ENCODE data around the gene XCL1. TPM values are rescaled to one million over a fixed set of nuclear protein-coding genes. Genes with fewer than 3 reads are reported as not detected.
"Not testable (repeated sequence)": the region's sequence is repeated elsewhere in the genome, so short reads cannot be mapped to it uniquely, and the experiment has no call there.

Gene XCL1, protein sequence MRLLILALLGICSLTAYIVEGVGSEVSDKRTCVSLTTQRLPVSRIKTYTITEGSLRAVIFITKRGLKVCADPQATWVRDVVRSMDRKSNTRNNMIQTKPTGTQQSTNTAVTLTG
- not detected for total RNA-seq

- H3K4me3 ChIP-seq; DNase-seq (ENCODE audit: low spot score in 2 of 2); H3K9me3 ChIP-seq; intact Hi-C loops (cut with DNase I); H3K36me3 ChIP-seq; H3K27ac ChIP-seq; H3K4me1 ChIP-seq; H3K27me3 ChIP-seq: not testable (repeated sequence)
Measured at GRCh38 chr1:168576245-168576688, at the start of gene XCL1. Gene XCL1, plus strand, starts transcription at chr1:168576605. Its CDS starts 33 bp downstream, at chr1:168576638.

DNA sequence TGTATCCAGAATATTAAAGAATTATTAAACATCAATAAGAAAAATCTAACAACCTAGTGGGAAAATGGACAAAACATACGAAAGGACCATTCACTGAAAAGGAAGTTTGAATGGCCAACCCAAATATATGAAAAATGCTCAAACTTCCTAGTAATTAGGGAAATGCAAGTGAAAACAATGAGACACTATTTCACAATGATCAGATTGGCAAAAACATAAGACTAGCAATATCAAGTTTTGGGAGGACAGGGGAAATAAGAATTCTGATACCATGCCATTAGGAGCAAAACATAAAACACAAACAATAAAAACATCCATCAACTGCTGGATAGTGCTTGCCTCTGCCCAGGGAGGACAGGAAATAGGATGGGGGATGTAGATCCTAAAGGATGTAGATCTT lies 46.9 kb upstream of the XCL1 start:
- no peak for DNase-seq (ENCODE audit: low spot score in 2 of 2)
- Histone ChIP-seq H3K36me3 (no peaks in the 10 kb centered on the region), H3K27ac (no peak overlapping the region), H3K9me3 (no peaks in the 10 kb centered on the region), H3K4me1 (no peaks in the 10 kb centered on the region), H3K4me3 (no peak overlapping the region), H3K27me3 (no peaks in the 10 kb centered on the region)
- intact Hi-C loops (cut with DNase I), result no loop called here
- TF ChIP-seq CTCF (IDR thresholded peaks at IDR 0.05), result no peak

DNA sequence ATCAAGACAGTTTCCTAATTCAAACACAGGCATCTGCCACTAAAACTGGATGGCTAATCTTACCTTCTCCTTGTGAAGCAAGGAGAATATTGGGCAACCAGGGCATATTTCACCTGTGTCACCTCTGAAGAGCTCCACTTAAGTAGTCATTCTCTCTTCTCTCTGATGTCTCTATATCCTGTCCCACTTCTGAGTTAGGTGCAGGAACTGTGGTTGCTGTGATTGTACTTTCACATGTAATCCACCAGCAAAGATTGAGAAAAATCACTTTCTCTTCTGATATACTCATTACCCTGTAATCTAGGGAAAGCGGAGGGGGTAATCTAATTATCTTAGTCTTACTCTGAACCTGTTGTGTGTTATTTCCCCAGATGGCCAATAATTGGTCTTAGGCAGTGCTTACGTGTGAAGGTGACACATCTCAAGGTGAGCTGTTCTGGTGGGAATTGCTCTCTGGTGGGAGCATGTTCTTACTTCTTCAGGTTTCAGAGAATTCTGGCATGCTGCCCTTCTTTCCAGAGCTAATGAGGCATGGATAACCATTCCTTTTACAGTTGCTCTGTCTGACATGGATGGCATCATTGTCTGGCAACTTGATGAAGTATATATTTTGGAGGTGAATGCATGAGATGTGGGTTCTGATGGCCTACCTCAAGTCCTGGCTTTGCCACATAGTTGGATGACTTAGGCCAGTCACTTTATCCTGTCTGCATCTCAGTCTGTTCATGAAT lies 44.6 kb upstream of the XCL1 start:
- Histone ChIP-seq H3K27me3 (no peaks in the 10 kb centered on the region), H3K9me3 (no peaks in the 10 kb centered on the region), H3K27ac (no peak overlapping the region), H3K36me3 (no peaks in the 10 kb centered on the region), H3K4me1 (no peaks in the 10 kb centered on the region), H3K4me3 (no peak overlapping the region)
- DNase-seq (ENCODE audit: low spot score in 2 of 2), result no peak
- no peak for TF ChIP-seq CTCF (IDR thresholded peaks at IDR 0.05)
- intact Hi-C loops (cut with DNase I), result no loop called here

DNA sequence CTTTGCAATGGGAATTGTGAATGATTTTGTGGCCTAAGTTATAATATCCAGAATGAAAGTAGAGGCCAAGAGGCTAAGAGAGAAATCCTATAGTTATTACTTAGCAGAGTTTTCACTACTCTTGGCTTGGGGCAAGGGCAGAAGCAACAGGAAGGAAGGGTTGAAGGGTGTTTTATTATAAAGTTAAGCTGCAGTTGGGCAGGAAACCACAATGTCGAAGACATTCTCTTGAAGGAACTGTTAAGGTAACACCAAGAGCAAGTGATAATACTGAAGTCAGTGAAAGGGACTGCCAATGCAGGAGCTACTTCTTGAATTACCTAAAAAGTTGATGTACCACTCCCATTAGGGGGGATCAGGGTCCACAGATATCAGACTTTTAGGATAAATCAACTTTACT lies 40.9 kb upstream of the XCL1 start:
- intact Hi-C loops (cut with DNase I), result no loop called here
- Histone ChIP-seq H3K4me3 (no peak overlapping the region), H3K27me3 (no peaks in the 10 kb centered on the region), H3K36me3 (no peaks in the 10 kb centered on the region), H3K4me1 (no peaks in the 10 kb centered on the region), H3K9me3 (no peaks in the 10 kb centered on the region), H3K27ac (no peak overlapping the region)
- TF ChIP-seq CTCF (IDR thresholded peaks at IDR 0.05), result no peak
- no peak for DNase-seq (ENCODE audit: low spot score in 2 of 2)

DNA sequence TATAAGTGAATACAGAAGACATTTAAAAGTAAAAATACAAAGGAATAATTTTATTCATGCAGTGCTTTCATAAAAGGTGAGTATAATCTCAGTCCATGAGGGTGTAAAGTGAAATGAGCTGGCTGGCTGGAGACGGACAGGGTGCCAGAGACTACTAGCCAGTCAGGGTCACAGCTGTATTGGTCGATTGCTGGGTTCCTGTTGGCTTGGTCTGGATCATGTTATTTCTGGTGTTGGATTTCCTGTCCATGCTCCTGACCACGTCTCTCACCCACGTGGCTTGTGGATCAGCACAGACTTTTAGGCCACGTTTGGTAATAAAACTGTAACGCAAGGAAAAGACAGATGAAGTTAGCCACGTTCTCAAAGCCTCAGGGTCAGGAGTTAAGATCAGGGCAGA lies 35.6 kb upstream of the XCL1 start:
- H3K36me3 ChIP-seq; H3K9me3 ChIP-seq; H3K4me1 ChIP-seq; intact Hi-C loops (cut with DNase I); H3K27me3 ChIP-seq; DNase-seq (ENCODE audit: low spot score in 2 of 2); H3K4me3 ChIP-seq; H3K27ac ChIP-seq: not testable (repeated sequence)

- DNase-seq (ENCODE audit: low spot score in 2 of 2); H3K27me3 ChIP-seq; H3K27ac ChIP-seq; H3K4me1 ChIP-seq; H3K4me3 ChIP-seq; H3K9me3 ChIP-seq; H3K36me3 ChIP-seq; intact Hi-C loops (cut with DNase I): not testable (repeated sequence)
Measured at GRCh38 chr1:168542978-168543377, 33.4 kb upstream of the XCL1 start.

DNA sequence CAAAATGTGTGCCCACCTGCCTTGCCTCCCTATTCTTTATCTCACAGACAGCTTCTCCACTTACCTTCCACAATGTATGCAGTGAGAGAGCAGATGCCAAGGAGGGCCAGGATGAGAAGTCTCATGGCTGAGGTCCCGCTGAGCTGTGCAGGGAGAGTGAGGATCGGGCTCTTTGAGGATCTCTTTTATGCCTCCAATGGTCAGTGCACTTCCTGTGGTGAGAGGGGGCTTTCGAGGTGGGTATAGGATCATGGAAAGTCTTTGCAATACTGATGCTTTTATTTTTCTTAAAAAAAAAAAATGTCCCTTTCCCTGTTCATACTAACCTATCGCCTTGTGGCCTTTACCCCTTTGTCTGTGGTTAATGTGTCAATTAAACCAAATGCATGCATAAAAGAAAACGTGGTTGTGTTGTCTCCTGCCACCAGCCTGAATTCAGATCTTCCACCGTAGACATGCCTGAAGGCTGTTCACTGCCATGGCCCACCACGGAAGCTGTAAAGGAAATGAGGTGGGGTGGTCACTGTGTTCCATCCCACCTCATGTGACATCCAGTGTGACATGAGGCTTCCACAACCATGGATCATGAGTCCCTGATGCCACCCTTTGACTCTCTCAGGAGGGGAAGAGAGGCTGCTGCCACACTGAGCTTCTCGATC lies 32.4 kb upstream of the XCL1 start, which contains the start of gene XCL2:
Gene XCL2, minus strand, starts transcription at position 158 of the 659 bp plus-strand sequence. Its CDS starts 33 bp downstream, at position 125.
- H3K27me3 ChIP-seq; H3K36me3 ChIP-seq; H3K4me3 ChIP-seq; intact Hi-C loops (cut with DNase I); H3K9me3 ChIP-seq; H3K4me1 ChIP-seq; H3K27ac ChIP-seq; DNase-seq (ENCODE audit: low spot score in 2 of 2): not testable (repeated sequence)

DNA sequence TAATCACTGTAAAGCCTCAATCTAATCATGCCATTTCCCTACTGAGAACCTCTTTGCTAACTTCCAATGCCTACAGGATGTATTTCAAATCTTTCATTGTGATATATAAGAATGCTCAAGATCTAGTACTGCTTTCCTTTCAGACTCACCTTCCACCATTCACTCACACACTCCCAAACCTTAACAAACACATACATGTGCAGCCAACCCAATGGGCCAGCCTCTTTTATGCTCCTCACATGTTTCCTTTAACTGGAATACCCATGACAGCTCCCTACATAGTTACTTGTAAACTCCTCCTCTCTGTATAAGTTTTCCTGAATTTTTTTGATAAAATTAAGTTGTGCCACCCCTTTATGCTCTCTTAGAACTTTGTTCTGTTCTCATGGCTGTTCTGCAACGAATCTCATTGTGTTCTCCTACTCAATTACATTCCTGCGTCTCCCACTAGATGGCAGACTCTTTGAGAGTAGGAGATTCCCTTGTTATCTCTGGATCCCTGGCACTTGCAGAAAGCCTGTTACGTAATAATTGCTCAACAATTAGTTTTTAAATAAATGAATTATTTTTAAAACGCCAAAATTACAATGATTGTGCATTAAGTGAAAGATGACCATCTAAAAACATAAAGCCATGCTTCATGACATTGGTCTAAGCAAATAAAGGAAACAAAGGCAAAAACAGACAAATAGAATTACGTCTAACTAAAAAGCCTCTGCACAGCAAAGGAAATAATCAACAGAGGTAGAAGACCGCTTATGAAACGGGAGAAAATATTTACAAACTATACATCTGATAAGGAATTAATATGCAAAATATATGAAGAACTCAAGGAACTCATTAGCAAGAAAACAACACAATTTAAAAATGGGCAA lies 30.5 kb upstream of the XCL1 start:
- H3K36me3 ChIP-seq; H3K27ac ChIP-seq; H3K4me3 ChIP-seq; H3K27me3 ChIP-seq; H3K9me3 ChIP-seq; DNase-seq (ENCODE audit: low spot score in 2 of 2); H3K4me1 ChIP-seq; intact Hi-C loops (cut with DNase I): not testable (repeated sequence)

DNA sequence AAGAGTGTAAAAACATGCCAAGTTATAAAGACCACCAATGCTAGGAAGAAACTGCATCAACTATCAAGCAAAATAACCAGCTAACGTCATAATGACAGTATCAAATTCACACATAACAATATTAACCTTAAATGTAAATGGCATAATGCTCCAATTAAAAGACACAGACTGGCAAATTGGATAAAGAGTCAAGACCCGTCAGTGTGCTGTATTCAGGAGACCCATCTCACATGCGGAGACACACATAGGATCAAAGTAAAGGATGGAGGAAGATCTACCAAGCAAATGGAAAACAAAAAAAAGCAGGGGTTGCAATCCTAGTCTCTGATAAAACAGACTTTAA lies 29.9 kb upstream of the XCL1 start:
- H3K9me3 ChIP-seq; H3K27me3 ChIP-seq; H3K4me3 ChIP-seq; DNase-seq (ENCODE audit: low spot score in 2 of 2); H3K4me1 ChIP-seq; H3K36me3 ChIP-seq; H3K27ac ChIP-seq; intact Hi-C loops (cut with DNase I): not testable (repeated sequence)

Measured in ascending aorta (tissue), 2 donors.